HCT116 (cell line): ENCODE results near the gene ATP6V0D1. TPM values are rescaled to one million over a fixed set of nuclear protein-coding genes. Genes with fewer than 3 reads are reported as not detected.

Experiments used
- ATAC-seq: fragments of 200-7000 bp; cut with Tn5 transposase; 2 replicates; pipeline ENCODE4 v1.9.1; 2020; ENCODE audit warnings: mild to moderate bottlenecking, moderate library complexity
- BruUV-seq: library from RNA; stranded (reverse); fragments of 400-500 nt; replicated peaks from 2 replicates; lab custom pipeline; 2021; lab: Mats Ljungman, UMichigan
- CTCF ChIA-PET: fragments of 300-600 bp; sonication (Branson Sonifier 250); formaldehyde crosslinking; loops from one replicate; lab custom pipeline; 2021; ENCODE audit warnings: antibody characterized with exemption; lab: Charles Lee
- POLR2A ChIA-PET: fragments of 300-600, 350-600 bp; sonication (Branson Sonifier 250); formaldehyde crosslinking; loops from one replicate; lab custom pipeline; 2021; ENCODE audit warnings: antibody characterized with exemption; lab: Charles Lee
- RAD21 ChIA-PET, 2 experiments: fragments of 300-600 bp; sonication (Branson Sonifier 250); formaldehyde crosslinking; loops; one replicate each; lab custom pipeline; 2023; ENCODE audit warnings: low total read pairs in 2 of 2; ENCODE audit not compliant: uncharacterized antibody in 2 of 2, unreplicated experiment in 2 of 2, low non-redundant PET in 1 of 2; lab: Charles Lee
- DNase-seq: peaks from one replicate; pipeline ENCODE4 v3.0.0-alpha.2; 2010; ENCODE audit warnings: low read depth, low spot score
- H2AFZ ChIP-seq: fragments of 200-600 bp; shearing (Covaris generic), sonication (generic); 2 replicates; pipeline ENCODE4 v1.6.1; 2017; ENCODE audit warnings: low read depth, mixed run types, mixed read lengths, antibody characterized with exemption, low read length; ENCODE audit not compliant: poor library complexity, severe bottlenecking
- H3K27ac ChIP-seq: 2 replicates; pipeline ENCODE4 v1.5.1; 2012; ENCODE audit warnings: low read depth, low read length
- H3K27me3 ChIP-seq: fragments of 200-600 bp; sonication (generic); 2 replicates; pipeline ENCODE4 v1.6.1; 2016; ENCODE audit warnings: mixed run types, low read length, mixed read lengths; ENCODE audit not compliant: insufficient read depth
- H3K36me3 ChIP-seq, 2 experiments: fragments of 200-500 bp in 1 of 2; fragments of 200-600 bp in 1 of 2; sonication (Bioruptor generic) in 1 of 2; sonication (generic) in 1 of 2; 2 replicates each; pipeline versions ENCODE4 v1.5.1 to v1.6.1; 2014 to 2016; ENCODE audit warnings: low read length in 2 of 2, inconsistent platforms in 1 of 2, mixed read lengths in 1 of 2, mixed run types in 1 of 2; ENCODE audit not compliant: insufficient read depth in 2 of 2, control insufficient read depth in 1 of 2
- H3K4me1 ChIP-seq, 2 experiments: fragments of 200-600 bp in 1 of 2; sonication (generic) in 1 of 2; 2 replicates each; pipeline versions ENCODE4 v1.5.1 to v1.6.1; 2012 to 2017; ENCODE audit warnings: low read length in 2 of 2, inconsistent platforms in 1 of 2, mild to moderate bottlenecking in 1 of 2, mixed read lengths in 1 of 2, mixed run types in 1 of 2, moderate library complexity in 1 of 2; ENCODE audit not compliant: insufficient read depth in 2 of 2, control insufficient read depth in 1 of 2
- H3K4me2 ChIP-seq: fragments of 200-600 bp; sonication (generic); 2 replicates; pipeline ENCODE4 v1.6.1; 2017; ENCODE audit warnings: mixed run types, low read length, mixed read lengths
- H3K4me3 ChIP-seq, 2 experiments: fragments of 200-600 bp in 1 of 2; sonication (generic) in 1 of 2; replicated peaks in 1 of 2; 2 replicates each; pipeline ENCODE4 v1.5.1; 2011 to 2016; ENCODE audit warnings: low read length in 2 of 2, control low read depth in 1 of 2, low read depth in 1 of 2, mild to moderate bottlenecking in 1 of 2, mixed read lengths in 1 of 2, mixed run types in 1 of 2
- H3K79me2 ChIP-seq: fragments of 200-600 bp; sonication (generic); 2 replicates; pipeline ENCODE4 v1.6.1; 2017; ENCODE audit warnings: mild to moderate bottlenecking, mixed run types, low read length, moderate library complexity, mixed read lengths; ENCODE audit not compliant: insufficient read depth
- H3K9ac ChIP-seq: fragments of 200-600 bp; sonication (generic); 2 replicates; pipeline ENCODE4 v1.6.1; 2016; ENCODE audit warnings: low read length, mixed read lengths
- H3K9me2 ChIP-seq: fragments of 200-600 bp; sonication (generic), shearing (Covaris generic); 2 replicates; pipeline ENCODE4 v1.6.1; 2017; ENCODE audit warnings: mixed run types, mild to moderate bottlenecking, moderate library complexity; ENCODE audit not compliant: insufficient read depth
- H3K9me3 ChIP-seq, 2 experiments: fragments of 200-500 bp in 1 of 2; fragments of 200-600 bp in 1 of 2; sonication (Bioruptor generic) in 1 of 2; sonication (generic) in 1 of 2; 2 replicates each; pipeline ENCODE4 v1.6.1; 2014 to 2017; ENCODE audit warnings: low read length in 2 of 2, mixed read lengths in 2 of 2, inconsistent platforms in 1 of 2, low read depth in 1 of 2, mild to moderate bottlenecking in 1 of 2, mixed run types in 1 of 2, moderate library complexity in 1 of 2; ENCODE audit not compliant: control insufficient read depth in 1 of 2, insufficient read depth in 1 of 2
- H4K20me1 ChIP-seq: fragments of 200-600 bp; sonication (generic), shearing (Covaris generic); 2 replicates; pipeline ENCODE4 v1.6.1; 2017; ENCODE audit warnings: mixed run types, mild to moderate bottlenecking, moderate library complexity; ENCODE audit not compliant: insufficient read depth
- ATF3 ChIP-seq: IDR thresholded peaks from 2 replicates; pipeline ENCODE4 v1.6.1; 2012
- CBX3 ChIP-seq: IDR thresholded peaks from 2 replicates; pipeline ENCODE4 v1.6.1; 2012; ENCODE audit warnings: low read depth
- CEBPB ChIP-seq: IDR thresholded peaks from 2 replicates; pipeline ENCODE4 v1.6.1; 2012; ENCODE audit warnings: low read depth
- CTCF ChIP-seq, 3 experiments: fragments of 200-600 bp in 1 of 3; sonication (generic) in 1 of 3; IDR thresholded peaks in 2 of 3; conservative IDR thresholded peaks in 1 of 3; 2 replicates each; pipeline ENCODE4 v1.5.1; 2012 to 2017; ENCODE audit warnings: low read depth in 2 of 3, low read length in 2 of 3, antibody characterized with exemption in 1 of 3, borderline replicate concordance in 1 of 3, control low read depth in 1 of 3, mild to moderate bottlenecking in 1 of 3, mixed read lengths in 1 of 3, mixed run types in 1 of 3, moderate library complexity in 1 of 3; ENCODE audit not compliant: insufficient read depth in 1 of 3
- ELF1 ChIP-seq: IDR thresholded peaks from 2 replicates; pipeline ENCODE4 v1.6.1; 2012; ENCODE audit warnings: low read depth, borderline replicate concordance
- EZH2phosphoT487 ChIP-seq: fragments of 200-600 bp; IDR thresholded peaks from 2 replicates; pipeline ENCODE4 v1.6.1; 2018; ENCODE audit warnings: antibody characterized with exemption, borderline replicate concordance
- FOSL1 ChIP-seq: IDR thresholded peaks from 2 replicates; pipeline ENCODE4 v1.6.1; 2012; ENCODE audit warnings: low read depth
- JUND ChIP-seq: IDR thresholded peaks from 2 replicates; pipeline ENCODE4 v1.6.1; 2012
- POLR2A ChIP-seq: IDR thresholded peaks from 2 replicates; pipeline ENCODE4 v1.7.0; 2011; ENCODE audit warnings: borderline replicate concordance; ENCODE audit not compliant: insufficient read depth, insufficient read length; ENCODE audit errors: extremely low read depth
- POLR2AphosphoS5 ChIP-seq: IDR thresholded peaks from 2 replicates; pipeline ENCODE4 v1.6.1; 2011; ENCODE audit warnings: mild to moderate bottlenecking, low read depth, low read length, moderate library complexity
- RAD21 ChIP-seq: IDR thresholded peaks from 2 replicates; pipeline ENCODE4 v1.6.1; 2012; ENCODE audit warnings: low read depth, mild to moderate bottlenecking
- SIN3A ChIP-seq: IDR thresholded peaks from 2 replicates; pipeline ENCODE4 v1.6.1; 2012; ENCODE audit warnings: low read depth
- SP1 ChIP-seq: IDR thresholded peaks from 2 replicates; pipeline ENCODE4 v1.6.1; 2012; ENCODE audit warnings: low read depth
- TCF7L2 ChIP-seq: IDR thresholded peaks from 2 replicates; pipeline ENCODE4 v1.7.0; 2011; ENCODE audit warnings: borderline replicate concordance, inconsistent platforms; ENCODE audit not compliant: insufficient read depth, insufficient read length; ENCODE audit errors: extremely low read depth
- YY1 ChIP-seq: IDR thresholded peaks from 2 replicates; pipeline ENCODE4 v1.6.1; 2011; ENCODE audit warnings: low read length, low read depth, moderate library complexity, mild to moderate bottlenecking; ENCODE audit not compliant: insufficient replicate concordance; ENCODE audit errors: extremely low read depth
- ZNF274 ChIP-seq: fragments of 200-500 bp; sonication (Bioruptor generic); IDR thresholded peaks from 2 replicates; pipeline ENCODE4 v1.6.1; 2014; ENCODE audit warnings: mild to moderate bottlenecking, low read depth, low read length, inconsistent platforms
- intact Hi-C: fragments of 100-400 bp; cut with micrococcal nuclease; formaldehyde crosslinking; loops from 2 replicates; pipeline ENCODE4 v1.10.0; 2022
- total RNA-seq: library from RNA; stranded (reverse); gene quantifications from one replicate; pipeline ENCODE4 v1.2.1, GENCODE V29; 2021; ENCODE audit not compliant: unreplicated experiment
- TF ChIP-seq, protein P1 (sequence below): IDR thresholded peaks from 2 replicates; pipeline ENCODE4 v1.6.1; 2011; ENCODE audit warnings: mild to moderate bottlenecking, low read length, moderate library complexity; ENCODE audit not compliant: insufficient replicate concordance; ENCODE audit errors: extremely low read depth

Gene ATP6V0D1
- total RNA-seq, 1 experiment from 2014 or later = 36.6 TPM

- BruUV-seq = no TSS peak
- H3K36me3 ChIP-seq = no peaks in the 10 kb centered on the region
- no peak for ATAC-seq
- no peak overlapping the region for H3K9ac ChIP-seq
- H3K9me2 ChIP-seq = no peaks in the 10 kb centered on the region
- H2AFZ ChIP-seq = no peak overlapping the region
- no peak overlapping the region for H3K27ac ChIP-seq
- RAD21 ChIA-PET = no interaction called here
- H3K4me2 ChIP-seq = no peak overlapping the region
- intact Hi-C loops = no loop called here
- TF ChIP-seq FOSL1 (no peak), YY1 (no peak), RAD21 (no peak), TCF7L2 (no peak), CEBPB (no peak), EZH2phosphoT487 (no peak), CBX3 (no peak), ATF3 (no peak), JUND (no peak), ZNF274 (no peak), SIN3A (no peak), CTCF (IDR thresholded peaks at IDR 0.05 in 2 of 3, conservative IDR thresholded peaks at IDR 0.05 in 1 of 3; ENCODE audit: borderline replicate concordance in 1 of 3, insufficient read depth in 1 of 3, low read depth in 2 of 3, low read length in 2 of 3) (no peak), SP1 (no peak), POLR2A (no peak), ELF1 (no peak), POLR2AphosphoS5 (no peak)
- TF ChIP-seq, protein P1, sequence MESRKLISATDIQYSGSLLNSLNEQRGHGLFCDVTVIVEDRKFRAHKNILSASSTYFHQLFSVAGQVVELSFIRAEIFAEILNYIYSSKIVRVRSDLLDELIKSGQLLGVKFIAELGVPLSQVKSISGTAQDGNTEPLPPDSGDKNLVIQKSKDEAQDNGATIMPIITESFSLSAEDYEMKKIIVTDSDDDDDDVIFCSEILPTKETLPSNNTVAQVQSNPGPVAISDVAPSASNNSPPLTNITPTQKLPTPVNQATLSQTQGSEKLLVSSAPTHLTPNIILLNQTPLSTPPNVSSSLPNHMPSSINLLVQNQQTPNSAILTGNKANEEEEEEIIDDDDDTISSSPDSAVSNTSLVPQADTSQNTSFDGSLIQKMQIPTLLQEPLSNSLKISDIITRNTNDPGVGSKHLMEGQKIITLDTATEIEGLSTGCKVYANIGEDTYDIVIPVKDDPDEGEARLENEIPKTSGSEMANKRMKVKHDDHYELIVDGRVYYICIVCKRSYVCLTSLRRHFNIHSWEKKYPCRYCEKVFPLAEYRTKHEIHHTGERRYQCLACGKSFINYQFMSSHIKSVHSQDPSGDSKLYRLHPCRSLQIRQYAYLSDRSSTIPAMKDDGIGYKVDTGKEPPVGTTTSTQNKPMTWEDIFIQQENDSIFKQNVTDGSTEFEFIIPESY = no peak
- peaks cover 3 to 9% of the 10 kb centered on the region in 2 experiments; a peak in 3 of 4 replicates for H3K4me1 ChIP-seq
- no peaks in the 10 kb centered on the region for H3K27me3 ChIP-seq
- no peaks in the 10 kb centered on the region for H3K9me3 ChIP-seq
- H3K4me3 ChIP-seq = no peak overlapping the region
- CTCF ChIA-PET = no interaction called here
- no peaks in the 10 kb centered on the region; the same call in 1 of the 2 replicates for H3K79me2 ChIP-seq
- H4K20me1 ChIP-seq = no peaks in the 10 kb centered on the region
- POLR2A ChIA-PET = no interaction called here
- no peak for DNase-seq
Observed at GRCh38 chr16:67458121-67458641, 22.8 kb downstream of the ATP6V0D1 start.
